ENCODE results near the gene FNBP1. TPM values are rescaled to one million over a fixed set of nuclear protein-coding genes. Genes with fewer than 3 reads are reported as not detected.

The FNBP1 gene
- total and polyA plus RNA-seq, 2 of the 13 experiments (the other 11 are each of a cell fraction or from before 2014, with no cell fraction given) = 5.4 to 19.5 TPM

DNA sequence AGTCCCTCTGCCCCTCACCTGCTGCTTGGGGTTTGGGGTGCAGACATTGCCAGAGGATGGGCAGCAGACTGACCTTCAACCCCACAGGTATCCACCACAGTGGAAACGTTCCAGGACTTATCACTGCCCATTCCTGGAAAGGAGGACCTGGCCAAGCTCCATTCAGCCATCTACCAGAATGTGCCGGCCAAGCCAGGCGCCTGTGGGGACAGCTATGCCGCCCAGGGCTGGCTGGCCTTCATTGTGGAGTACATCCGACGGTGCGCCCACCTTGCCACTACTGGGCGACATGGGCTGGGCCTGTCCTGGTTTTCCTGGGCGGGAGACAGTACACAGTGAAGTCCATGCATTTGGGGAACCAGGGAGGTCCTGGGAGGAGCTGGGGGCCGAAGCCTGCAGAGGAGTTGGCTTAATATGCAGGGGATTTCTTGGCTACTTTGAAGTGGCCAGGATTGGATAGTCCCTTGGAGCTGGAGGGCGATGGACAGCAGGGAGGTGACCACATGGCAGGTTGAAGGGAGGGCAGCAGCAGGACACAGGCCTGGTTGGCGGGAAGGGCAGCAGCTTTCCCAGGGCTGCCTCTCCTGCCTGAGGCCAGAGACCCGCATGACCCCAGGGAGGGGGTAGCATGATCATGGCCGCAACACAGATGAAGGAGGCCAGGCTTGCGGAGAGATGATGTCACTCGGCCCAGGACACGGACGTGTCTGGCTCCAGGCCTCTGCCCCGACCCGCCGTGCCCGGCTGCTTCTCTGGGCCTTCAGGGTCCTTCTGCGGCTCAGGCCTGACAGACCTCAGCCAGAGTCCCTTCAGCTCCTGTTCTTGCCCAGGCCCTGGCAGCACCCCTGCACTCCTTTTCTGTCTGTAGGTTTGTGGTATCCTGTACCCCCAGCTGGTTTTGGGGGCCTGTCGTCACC lies 173.1 kb downstream of the FNBP1 start:
- ATAC-seq = no peak
- H3K36me3 ChIP-seq (replicated peaks in 1 of 2; ENCODE audit: control insufficient read depth in 1 of 2, insufficient read depth in 2 of 2, low read length in 2 of 2) = no peaks in the 10 kb centered on the region
- BruUV-seq (replicated peaks) = no TSS peak
- intact Hi-C loops (cut with micrococcal nuclease; ENCODE audit: unreplicated experiment) (no loop called here), in situ Hi-C loops (cut with HindIII; ENCODE audit: extremely low pct_ligation_motif_present, low pct_unique_long_range_greater_than_20kb) (no loop called here)
- H3K9ac ChIP-seq (ENCODE audit: insufficient read depth, low read depth, low read length) = no peak overlapping the region
- 89% methylated on average over 13 of the region's 24 CpGs for WGBS (ENCODE audit: low lambda C conversion rate)
- no peak overlapping the region for H2AFZ ChIP-seq (ENCODE audit: low read length)
- TF ChIP-seq ZSCAN30 (CRISPR knock-in tag; IDR thresholded peaks at IDR 0.05) = no peak
- TF ChIP-seq AGO2 (optimal IDR thresholded peaks at IDR 0.05; ENCODE audit: low read depth, low read length) = peak; percentile 13
- H3K4me1 ChIP-seq (ENCODE audit: insufficient read depth, low read length) = no peaks in the 10 kb centered on the region
- no peaks in the 10 kb centered on the region for H3K27me3 ChIP-seq (ENCODE audit: control insufficient read depth in 1 of 2, insufficient read depth in 2 of 2, low read length in 2 of 2)
- no peak overlapping the region for H3K27ac ChIP-seq (ENCODE audit: extremely low read length, insufficient read depth, low read length)
- H3K4me2 ChIP-seq (ENCODE audit: low read depth, low read length) = no peak overlapping the region
- H4K20me1 ChIP-seq (ENCODE audit: insufficient read depth, low read length) = no peaks in the 10 kb centered on the region
- no peak overlapping the region for H3K4me3 ChIP-seq (replicated peaks in 1 of 3; ENCODE audit: insufficient read depth in 1 of 3, low read depth in 2 of 3, low read length in 3 of 3)
- FAIRE-seq = no peak
- H3K9me3 ChIP-seq (ENCODE audit: low read length) = no peaks in the 10 kb centered on the region
- DNase-seq (ENCODE audit: low spot score) = no peak
- CTCF ChIA-PET (ENCODE audit: low intra/inter-chr PET ratio, low total read pairs) = no interaction called here
- POLR2A ChIA-PET = no interaction called here
- no peaks in the 10 kb centered on the region for H3K79me2 ChIP-seq (ENCODE audit: insufficient read depth, low read length)

DNA sequence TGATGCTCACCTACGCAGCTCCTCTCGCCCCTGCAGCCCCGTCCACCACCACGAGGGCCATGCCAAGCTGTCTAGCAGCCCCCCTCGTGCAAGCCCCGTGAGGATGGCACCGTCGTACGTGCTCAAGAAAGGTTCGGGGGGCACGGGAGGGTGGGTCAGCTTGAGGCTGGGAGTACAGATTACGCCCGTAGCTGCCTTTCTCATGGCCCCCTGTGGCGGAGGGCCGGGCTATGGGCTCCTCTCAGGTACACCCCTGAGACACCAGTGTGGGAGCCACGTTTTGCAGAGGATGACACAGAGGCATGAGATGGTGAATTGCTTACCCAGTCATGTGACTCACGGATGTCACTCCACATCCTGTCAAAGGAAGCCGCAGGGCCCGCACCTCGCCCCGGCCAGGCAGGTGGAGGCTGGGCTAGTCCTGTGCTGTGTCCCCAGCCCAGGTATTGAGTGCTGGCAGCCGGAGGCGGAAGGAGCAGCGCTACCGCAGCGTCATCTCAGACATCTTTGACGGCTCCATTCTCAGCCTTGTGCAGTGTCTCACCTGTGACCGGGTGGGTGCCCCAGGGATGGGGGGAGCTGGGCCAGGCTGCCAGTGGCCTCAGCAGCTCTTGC lies 174.0 kb downstream of the FNBP1 start:
- Histone ChIP-seq H2AFZ (ENCODE audit: low read length) (no peak overlapping the region), H3K36me3 (replicated peaks in 1 of 2; ENCODE audit: control insufficient read depth in 1 of 2, insufficient read depth in 2 of 2, low read length in 2 of 2) (no peaks in the 10 kb centered on the region), H3K4me1 (ENCODE audit: insufficient read depth, low read length) (no peaks in the 10 kb centered on the region), H3K4me2 (ENCODE audit: low read depth, low read length) (no peak overlapping the region), H3K27ac (ENCODE audit: extremely low read length, insufficient read depth, low read length) (no peak overlapping the region), H3K9ac (ENCODE audit: insufficient read depth, low read depth, low read length) (no peak overlapping the region), H3K9me3 (ENCODE audit: low read length) (no peaks in the 10 kb centered on the region), H3K79me2 (ENCODE audit: insufficient read depth, low read length) (no peaks in the 10 kb centered on the region), H3K4me3 (replicated peaks in 1 of 3; ENCODE audit: insufficient read depth in 1 of 3, low read depth in 2 of 3, low read length in 3 of 3) (no peak overlapping the region), H3K27me3 (ENCODE audit: control insufficient read depth in 1 of 2, insufficient read depth in 2 of 2, low read length in 2 of 2) (no peaks in the 10 kb centered on the region), H4K20me1 (ENCODE audit: insufficient read depth, low read length) (no peaks in the 10 kb centered on the region)
- intact Hi-C loops (cut with micrococcal nuclease; ENCODE audit: unreplicated experiment) = no loop called here
- ATAC-seq = no peak; the same call in 2 of the 3 replicates
- DNase-seq (ENCODE audit: low spot score) = no peak
- WGBS (ENCODE audit: low lambda C conversion rate) = 86% methylated on average over 17 of the region's 28 CpGs
- in situ Hi-C loops (cut with HindIII; ENCODE audit: extremely low pct_ligation_motif_present, low pct_unique_long_range_greater_than_20kb) = no loop called here
- FAIRE-seq = no peak
- TF ChIP-seq, protein P1, sequence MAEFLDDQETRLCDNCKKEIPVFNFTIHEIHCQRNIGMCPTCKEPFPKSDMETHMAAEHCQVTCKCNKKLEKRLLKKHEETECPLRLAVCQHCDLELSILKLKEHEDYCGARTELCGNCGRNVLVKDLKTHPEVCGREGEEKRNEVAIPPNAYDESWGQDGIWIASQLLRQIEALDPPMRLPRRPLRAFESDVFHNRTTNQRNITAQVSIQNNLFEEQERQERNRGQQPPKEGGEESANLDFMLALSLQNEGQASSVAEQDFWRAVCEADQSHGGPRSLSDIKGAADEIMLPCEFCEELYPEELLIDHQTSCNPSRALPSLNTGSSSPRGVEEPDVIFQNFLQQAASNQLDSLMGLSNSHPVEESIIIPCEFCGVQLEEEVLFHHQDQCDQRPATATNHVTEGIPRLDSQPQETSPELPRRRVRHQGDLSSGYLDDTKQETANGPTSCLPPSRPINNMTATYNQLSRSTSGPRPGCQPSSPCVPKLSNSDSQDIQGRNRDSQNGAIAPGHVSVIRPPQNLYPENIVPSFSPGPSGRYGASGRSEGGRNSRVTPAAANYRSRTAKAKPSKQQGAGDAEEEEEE (CRISPR knock-in tag; IDR thresholded peaks at IDR 0.05; ENCODE audit: borderline replicate concordance) = no peak
- TF ChIP-seq EED (CRISPR knock-in tag; IDR thresholded peaks at IDR 0.05) = no peak
- TF ChIP-seq RFX1 (IDR thresholded peaks at IDR 0.05) = no peak
- ChIA-PET POLR2A (no interaction called here), CTCF (ENCODE audit: low intra/inter-chr PET ratio, low total read pairs) (no interaction called here)
- BruUV-seq (replicated peaks) = no TSS peak
